A673 (cell line): Measurements from ENCODE around the gene CLASP1. TPM values are rescaled to one million over a fixed set of nuclear protein-coding genes. Genes with fewer than 3 reads are reported as not detected.

Experiments
- BruUV-seq: library from RNA; stranded (reverse); fragments of 400-500 nt; replicated peaks from 2 replicates; lab custom pipeline; 2021; lab: Mats Ljungman, UMichigan
- CTCF ChIA-PET: fragments of 300-600 bp; sonication (Branson Sonifier 250); formaldehyde crosslinking; loops from one replicate; lab custom pipeline; 2022; ENCODE audit warnings: antibody characterized with exemption; lab: Charles Lee
- POLR2A ChIA-PET: fragments of 300-600 bp; sonication (Branson Sonifier 250); formaldehyde crosslinking; loops from one replicate; lab custom pipeline; 2022; ENCODE audit warnings: antibody characterized with exemption; ENCODE audit not compliant: low non-redundant PET; lab: Charles Lee
- DNase-seq: peaks from one replicate; pipeline ENCODE4 v3.0.0-alpha.2; 2015; ENCODE audit warnings: low spot score
- H3K27ac ChIP-seq: fragments of 200-600 bp; sonication (generic); 2 replicates; pipeline ENCODE4 v1.5.1; 2016; ENCODE audit warnings: mixed run types, low read depth, mild to moderate bottlenecking, mixed read lengths, antibody characterized with exemption, low read length; ENCODE audit not compliant: poor library complexity, severe bottlenecking
- H3K27me3 ChIP-seq: fragments of 200-600 bp; sonication (generic); replicated peaks from 2 replicates; pipeline ENCODE4 v1.6.1; 2017; ENCODE audit warnings: mixed run types, low read depth, mild to moderate bottlenecking, mixed read lengths, antibody characterized with exemption, low read length; ENCODE audit not compliant: insufficient read depth, poor library complexity
- H3K36me3 ChIP-seq: fragments of 200-600 bp; sonication (generic); 2 replicates; pipeline ENCODE4 v1.6.1; 2016; ENCODE audit warnings: mixed run types, mild to moderate bottlenecking, mixed read lengths, antibody characterized with exemption, low read length; ENCODE audit not compliant: insufficient read depth, poor library complexity, severe bottlenecking
- H3K4me1 ChIP-seq: fragments of 200-600 bp; sonication (generic); 2 replicates; pipeline ENCODE4 v1.6.1; 2017; ENCODE audit warnings: mixed run types, mild to moderate bottlenecking, mixed read lengths, antibody characterized with exemption, low read length; ENCODE audit not compliant: insufficient read depth, poor library complexity, severe bottlenecking
- H3K4me3 ChIP-seq: fragments of 200-600 bp; sonication (generic); 2 replicates; pipeline ENCODE4 v1.5.1; 2016; ENCODE audit warnings: low read depth, mixed run types, mild to moderate bottlenecking, mixed read lengths, low read length; ENCODE audit not compliant: poor library complexity, severe bottlenecking
- H3K9me3 ChIP-seq: fragments of 200-600 bp; sonication (generic); 2 replicates; pipeline ENCODE4 v1.6.1; 2016; ENCODE audit warnings: mixed run types, low read depth, mild to moderate bottlenecking, mixed read lengths, antibody characterized with exemption, low read length; ENCODE audit not compliant: poor library complexity, severe bottlenecking
- EZH2 ChIP-seq: fragments of 200-600 bp; sonication (generic); IDR thresholded peaks from 2 replicates; pipeline ENCODE4 v1.6.1; 2017; ENCODE audit warnings: borderline replicate concordance, low read depth, mild to moderate bottlenecking, mixed read lengths, antibody characterized with exemption, low read length; ENCODE audit not compliant: poor library complexity, severe bottlenecking
- intact Hi-C: fragments of 100-400 bp; cut with micrococcal nuclease; formaldehyde crosslinking; loops from one replicate; pipeline ENCODE4 v1.10.0; 2022; ENCODE audit not compliant: unreplicated experiment
- total RNA-seq: library from RNA; stranded (reverse); gene quantifications from 2 replicates; pipeline ENCODE4 v1.2.3, GENCODE V29; 2021
- TF ChIP-seq, protein P1 (sequence below): fragments of 300-800, 200-600 bp; sonication (generic); conservative IDR thresholded peaks from 2 replicates; pipeline ENCODE4 v1.5.1; 2017; ENCODE audit warnings: low read depth, mild to moderate bottlenecking, antibody characterized with exemption, low read length, moderate library complexity, mixed read lengths

Gene CLASP1
- total RNA-seq, 1 experiment from 2014 or later = 69.1 TPM

- no peak for DNase-seq
- no TSS peak for BruUV-seq
- H3K4me3 ChIP-seq = no peak overlapping the region
- no peaks in the 10 kb centered on the region for H3K4me1 ChIP-seq
- CTCF ChIA-PET = no interaction called here
- peaks cover 19% of the 10 kb centered on the region for H3K36me3 ChIP-seq
- H3K27me3 ChIP-seq = no peaks in the 10 kb centered on the region
- no peak for TF ChIP-seq EZH2
- TF ChIP-seq, protein P1, sequence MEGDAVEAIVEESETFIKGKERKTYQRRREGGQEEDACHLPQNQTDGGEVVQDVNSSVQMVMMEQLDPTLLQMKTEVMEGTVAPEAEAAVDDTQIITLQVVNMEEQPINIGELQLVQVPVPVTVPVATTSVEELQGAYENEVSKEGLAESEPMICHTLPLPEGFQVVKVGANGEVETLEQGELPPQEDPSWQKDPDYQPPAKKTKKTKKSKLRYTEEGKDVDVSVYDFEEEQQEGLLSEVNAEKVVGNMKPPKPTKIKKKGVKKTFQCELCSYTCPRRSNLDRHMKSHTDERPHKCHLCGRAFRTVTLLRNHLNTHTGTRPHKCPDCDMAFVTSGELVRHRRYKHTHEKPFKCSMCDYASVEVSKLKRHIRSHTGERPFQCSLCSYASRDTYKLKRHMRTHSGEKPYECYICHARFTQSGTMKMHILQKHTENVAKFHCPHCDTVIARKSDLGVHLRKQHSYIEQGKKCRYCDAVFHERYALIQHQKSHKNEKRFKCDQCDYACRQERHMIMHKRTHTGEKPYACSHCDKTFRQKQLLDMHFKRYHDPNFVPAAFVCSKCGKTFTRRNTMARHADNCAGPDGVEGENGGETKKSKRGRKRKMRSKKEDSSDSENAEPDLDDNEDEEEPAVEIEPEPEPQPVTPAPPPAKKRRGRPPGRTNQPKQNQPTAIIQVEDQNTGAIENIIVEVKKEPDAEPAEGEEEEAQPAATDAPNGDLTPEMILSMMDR = no peak
- intact Hi-C loops = no loop called here
- H3K9me3 ChIP-seq = no peaks in the 10 kb centered on the region
- no peak overlapping the region for H3K27ac ChIP-seq
- POLR2A ChIA-PET = no interaction called here
Measured at GRCh38 chr2:121367246-121367900, 281.9 kb downstream of the CLASP1 start.

DNA sequence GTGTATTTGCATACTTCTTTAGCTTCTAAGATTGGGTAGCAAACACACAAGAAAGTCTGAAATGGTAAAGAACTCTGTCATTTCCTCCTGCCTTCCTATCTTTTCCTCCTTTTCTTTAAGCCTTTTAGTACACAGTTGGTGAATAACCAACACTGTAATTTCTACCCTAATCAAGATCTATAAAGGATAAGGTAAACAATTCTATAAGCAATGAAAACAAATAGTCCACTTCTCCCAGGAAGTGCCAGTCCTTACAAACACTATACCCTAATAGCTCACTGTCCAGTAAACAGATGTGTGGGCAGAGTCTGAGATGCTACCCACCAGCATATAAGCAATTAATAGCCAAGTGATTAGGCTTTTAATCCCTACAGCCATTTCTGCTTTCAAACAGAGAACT, 283.2 kb downstream of the CLASP1 start:
- Histone ChIP-seq H3K27me3 (no peaks in the 10 kb centered on the region), H3K4me3 (no peak overlapping the region), H3K27ac (no peak overlapping the region), H3K9me3 (no peaks in the 10 kb centered on the region), H3K4me1 (no peaks in the 10 kb centered on the region), H3K36me3 (peaks cover 22% of the 10 kb centered on the region)
- no TSS peak for BruUV-seq
- no peak for DNase-seq
- intact Hi-C loops = no loop called here
- TF ChIP-seq, protein P1 = no peak
- TF ChIP-seq EZH2 = no peak
- ChIA-PET CTCF (no interaction called here), POLR2A (no interaction called here)

- TF ChIP-seq, protein P1 = no peak
- TF ChIP-seq EZH2 = no peak
- POLR2A ChIA-PET = no interaction called here
- Histone ChIP-seq H3K27me3 (no peaks in the 10 kb centered on the region), H3K4me1 (no peaks in the 10 kb centered on the region), H3K27ac (no peak overlapping the region), H3K36me3 (peaks cover 22% of the 10 kb centered on the region), H3K4me3 (no peak overlapping the region), H3K9me3 (no peaks in the 10 kb centered on the region)
- DNase-seq = no peak
- CTCF ChIA-PET = no interaction called here
- intact Hi-C loops = no loop called here
- no TSS peak for BruUV-seq
Measured at GRCh38 chr2:121365061-121365460, 284.2 kb downstream of the CLASP1 start.
